ENCODE results near the gene CHI3L2. TPM values are rescaled to one million over a fixed set of nuclear protein-coding genes. Genes with fewer than 3 reads are reported as not detected.

The CHI3L2 gene
- total and polyA plus RNA-seq, 2 donors (not counting 1 experiment from before 2014, with no cell fraction given): 9.2 to 31.5 TPM

DNA sequence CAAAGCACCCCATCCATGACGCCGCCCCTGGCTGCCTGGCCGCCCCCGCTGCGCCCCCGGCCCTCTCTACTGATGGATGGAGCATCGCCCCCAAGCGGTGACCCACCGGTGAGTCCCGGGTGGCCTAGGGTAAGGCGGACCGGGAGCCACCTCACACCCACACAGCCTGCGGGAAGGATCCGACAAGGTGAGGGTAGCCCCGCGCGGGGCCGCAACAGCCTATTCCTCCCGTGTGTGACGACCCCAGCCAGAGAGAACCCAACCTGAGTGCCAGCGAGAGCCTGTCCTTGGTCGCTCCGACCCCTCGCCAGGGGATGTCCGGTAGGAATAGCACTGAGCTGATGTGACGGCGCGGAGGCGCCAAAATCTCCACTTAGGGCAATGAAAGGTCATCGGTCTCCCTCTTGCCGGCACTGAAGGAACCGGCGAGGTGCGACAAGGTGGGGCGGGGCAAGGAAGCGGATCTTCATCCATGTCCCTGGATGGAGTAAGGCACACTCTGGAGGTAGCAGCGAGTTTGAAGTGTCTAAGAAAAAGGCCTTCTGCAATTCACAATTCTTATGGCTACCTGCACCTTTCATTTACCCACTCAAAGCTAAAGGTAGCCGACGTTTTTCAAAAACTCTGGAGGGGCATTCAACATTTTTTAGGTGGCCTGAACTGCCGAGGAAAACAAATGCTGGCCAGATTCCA, 43.4 kb downstream of the CHI3L2 start:
- Histone ChIP-seq H3K9me3 (ENCODE audit: control extremely low read depth in 1 of 3, control insufficient read depth in 2 of 3, insufficient read depth in 1 of 3, low read length in 2 of 3) (peaks cover 0 to 16% (median 6%) of the 10 kb centered on the region in 3 donors), H3K27me3 (replicated peaks in 1 of 4; ENCODE audit: control extremely low read depth in 1 of 4, control insufficient read depth in 3 of 4, insufficient read depth in 4 of 4, low read length in 3 of 4) (peaks cover 0 to 34% (median 27%) of the 10 kb centered on the region in 4 experiments), H3K36me3 (replicated peaks in 1 of 2; ENCODE audit: control extremely low read depth in 1 of 2, control insufficient read depth in 1 of 2, extremely low read depth in 1 of 2, insufficient read depth in 2 of 2, low read length in 1 of 2) (no peaks in the 10 kb centered on the region), H3K4me2 (replicated peaks; ENCODE audit: low read depth, low read length, poor library complexity, severe bottlenecking) (peak overlapping the region; percentile 81), H3K4me1 (ENCODE audit: control insufficient read depth in 2 of 2, insufficient read depth in 2 of 2, low read length in 2 of 2) (peaks cover 21 to 22% of the 10 kb centered on the region in 2 donors), H3K27ac (ENCODE audit: low read length in 2 of 2) (no peak overlapping the region), H4K20me1 (ENCODE audit: control insufficient read depth, insufficient read depth, low read length, poor library complexity, severe bottlenecking) (no peaks in the 10 kb centered on the region), H3K4me3 (ENCODE audit: control extremely low read depth in 1 of 5, extremely low read depth in 1 of 5, insufficient read depth in 1 of 5, low read depth in 2 of 5, low read length in 4 of 5) (peak overlapping the region in 4 of 5 experiments; percentile 18 to 57 (median 34)), H3K9ac (ENCODE audit: low read length) (peak overlapping the region; percentile 59), H3K79me2 (ENCODE audit: control insufficient read depth, insufficient read depth, low read length) (no peaks in the 10 kb centered on the region), H2AFZ (ENCODE audit: insufficient read depth, low read depth, low read length, poor library complexity, severe bottlenecking) (peak overlapping the region; percentile 62)
- CTCF ChIA-PET: interaction anchor here (0.7 to 0.9 kb wide), 2 partner anchors 129 to 279 kb away, joined by 3 read pairs; no protein-coding TSS in a partner anchor
- WGBS (ENCODE audit: insufficient coverage): 8% methylated on average over 39 of the region's 40 CpGs
- Mint-ChIP-seq H3K4me1 (peaks cover 21% of the 10 kb centered on the region), H3K27me3 (peaks cover 47% of the 10 kb centered on the region), H3K4me3 (peak overlapping the region; percentile 81), H3K9me3 (ENCODE audit: insufficient read depth) (peaks cover 6% of the 10 kb centered on the region), H3K27ac (no peak overlapping the region)
- DNase-seq (peak; percentile 45), ATAC-seq (ENCODE audit: low read depth) (peak; percentile 14)
- TF ChIP-seq, protein P1, sequence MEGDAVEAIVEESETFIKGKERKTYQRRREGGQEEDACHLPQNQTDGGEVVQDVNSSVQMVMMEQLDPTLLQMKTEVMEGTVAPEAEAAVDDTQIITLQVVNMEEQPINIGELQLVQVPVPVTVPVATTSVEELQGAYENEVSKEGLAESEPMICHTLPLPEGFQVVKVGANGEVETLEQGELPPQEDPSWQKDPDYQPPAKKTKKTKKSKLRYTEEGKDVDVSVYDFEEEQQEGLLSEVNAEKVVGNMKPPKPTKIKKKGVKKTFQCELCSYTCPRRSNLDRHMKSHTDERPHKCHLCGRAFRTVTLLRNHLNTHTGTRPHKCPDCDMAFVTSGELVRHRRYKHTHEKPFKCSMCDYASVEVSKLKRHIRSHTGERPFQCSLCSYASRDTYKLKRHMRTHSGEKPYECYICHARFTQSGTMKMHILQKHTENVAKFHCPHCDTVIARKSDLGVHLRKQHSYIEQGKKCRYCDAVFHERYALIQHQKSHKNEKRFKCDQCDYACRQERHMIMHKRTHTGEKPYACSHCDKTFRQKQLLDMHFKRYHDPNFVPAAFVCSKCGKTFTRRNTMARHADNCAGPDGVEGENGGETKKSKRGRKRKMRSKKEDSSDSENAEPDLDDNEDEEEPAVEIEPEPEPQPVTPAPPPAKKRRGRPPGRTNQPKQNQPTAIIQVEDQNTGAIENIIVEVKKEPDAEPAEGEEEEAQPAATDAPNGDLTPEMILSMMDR (IDR thresholded peaks at IDR 0.05): no peak
- TF ChIP-seq EZH2 (IDR thresholded peaks at IDR 0.05; ENCODE audit: borderline replicate concordance, insufficient read depth, low read depth, low read length, poor library complexity, severe bottlenecking): no peak
- intact Hi-C loops (cut with micrococcal nuclease): loop anchor here (2.0 kb wide), 1 partner anchor 50 kb away; no protein-coding TSS in a partner anchor
- POLR2A ChIA-PET: no interaction called here

DNA sequence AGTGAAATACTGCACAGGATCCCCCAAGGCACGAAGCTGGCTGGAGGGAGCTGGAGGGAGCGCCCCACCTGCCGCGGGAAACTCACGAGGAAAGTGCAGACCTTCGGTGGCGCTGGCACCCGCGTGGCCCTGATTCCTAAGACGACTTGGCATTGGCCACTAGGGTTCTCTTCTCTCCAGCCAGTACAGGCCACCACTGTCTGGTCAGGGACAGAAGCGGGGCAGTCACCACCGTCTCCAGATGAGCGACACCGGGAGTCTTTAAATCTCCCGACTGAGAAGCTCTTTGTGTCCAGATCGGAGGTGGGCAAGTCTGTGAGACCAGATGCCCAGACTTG, 43.9 kb downstream of the CHI3L2 start:
- H3K27ac ChIP-seq (ENCODE audit: low read length in 2 of 2): no peak overlapping the region
- H3K27me3 ChIP-seq (replicated peaks in 1 of 4; ENCODE audit: control extremely low read depth in 1 of 4, control insufficient read depth in 3 of 4, insufficient read depth in 4 of 4, low read length in 3 of 4): peaks cover 0 to 34% (median 26%) of the 10 kb centered on the region in 4 experiments
- Mint-ChIP-seq H3K27me3 (peaks cover 42% of the 10 kb centered on the region), H3K4me1 (peaks cover 21% of the 10 kb centered on the region), H3K27ac (no peak overlapping the region), H3K9me3 (ENCODE audit: insufficient read depth) (peaks cover under 1% of the 10 kb centered on the region), H3K4me3 (peak overlapping the region; percentile 81)
- CTCF ChIA-PET: interaction anchor here (0.7 to 0.9 kb wide), 2 partner anchors 129 to 279 kb away, joined by 3 read pairs; no protein-coding TSS in a partner anchor
- no peaks in the 10 kb centered on the region for H3K79me2 ChIP-seq (ENCODE audit: control insufficient read depth, insufficient read depth, low read length)
- intact Hi-C loops (cut with micrococcal nuclease): loop anchor here (2.0 kb wide), 1 partner anchor 51 kb away; no protein-coding TSS in a partner anchor
- peaks cover 21 to 22% of the 10 kb centered on the region in 2 donors for H3K4me1 ChIP-seq (ENCODE audit: control insufficient read depth in 2 of 2, insufficient read depth in 2 of 2, low read length in 2 of 2)
- DNase-seq (peak; percentile 29), ATAC-seq (ENCODE audit: low read depth) (no peak)
- H3K9ac ChIP-seq (ENCODE audit: low read length): peak overlapping the region; percentile 59
- H4K20me1 ChIP-seq (ENCODE audit: control insufficient read depth, insufficient read depth, low read length, poor library complexity, severe bottlenecking): no peaks in the 10 kb centered on the region
- H3K36me3 ChIP-seq (replicated peaks in 1 of 2; ENCODE audit: control extremely low read depth in 1 of 2, control insufficient read depth in 1 of 2, extremely low read depth in 1 of 2, insufficient read depth in 2 of 2, low read length in 1 of 2): no peaks in the 10 kb centered on the region
- peaks cover 0 to 16% (median 6%) of the 10 kb centered on the region in 3 donors for H3K9me3 ChIP-seq (ENCODE audit: control extremely low read depth in 1 of 3, control insufficient read depth in 2 of 3, insufficient read depth in 1 of 3, low read length in 2 of 3)
- 18% methylated on average over 16 of the region's 16 CpGs for WGBS (ENCODE audit: insufficient coverage)
- peak overlapping the region; percentile 62 for H2AFZ ChIP-seq (ENCODE audit: insufficient read depth, low read depth, low read length, poor library complexity, severe bottlenecking)
- peak overlapping the region in 4 of 5 experiments; percentile 18 to 57 (median 34) for H3K4me3 ChIP-seq (ENCODE audit: control extremely low read depth in 1 of 5, extremely low read depth in 1 of 5, insufficient read depth in 1 of 5, low read depth in 2 of 5, low read length in 4 of 5)
- POLR2A ChIA-PET: interaction anchor here (0.6 kb wide), 1 partner anchor 51 kb away, joined by 5 read pairs; no protein-coding TSS in a partner anchor
- TF ChIP-seq, protein P1 (IDR thresholded peaks at IDR 0.05): no peak
- no peak for TF ChIP-seq EZH2 (IDR thresholded peaks at IDR 0.05; ENCODE audit: borderline replicate concordance, insufficient read depth, low read depth, low read length, poor library complexity, severe bottlenecking)
- peak overlapping the region; percentile 81 for H3K4me2 ChIP-seq (replicated peaks; ENCODE audit: low read depth, low read length, poor library complexity, severe bottlenecking)

All from B cell (primary cell).